ENCODE results near the gene POU6F2. TPM values are rescaled to one million over a fixed set of nuclear protein-coding genes. Genes with fewer than 3 reads are reported as not detected.

POU6F2 gene
- total RNA-seq, 1 experiment from 2014 or later: not detected

GRCh38 chr7:38938589-38938988 is 39.1 kb upstream of the POU6F2 start:
- no peaks in the 10 kb centered on the region for H3K4me1 ChIP-seq (ENCODE audit: control insufficient read depth, insufficient read depth, low read length)
- H3K36me3 ChIP-seq (ENCODE audit: control insufficient read depth, insufficient read depth, low read length): no peaks in the 10 kb centered on the region
- POLR2A ChIA-PET: no interaction called here
- H3K27ac ChIP-seq (ENCODE audit: low read length): no peak overlapping the region
- in situ Hi-C loops (cut with HindIII; ENCODE audit: low pct_unique_long_range_greater_than_20kb, low sequenced_read_pairs) (no loop called here), intact Hi-C loops (cut with micrococcal nuclease; ENCODE audit: unreplicated experiment) (no loop called here)
- DNase-seq (ENCODE audit: low read depth, low spot score) (no peak), ATAC-seq (no peak)
- CTCF ChIA-PET: no interaction called here
- peaks cover 5% of the 10 kb centered on the region; the same call in 1 of the 2 replicates for H3K27me3 ChIP-seq (ENCODE audit: control insufficient read depth, insufficient read depth, low read length)
- no peaks in the 10 kb centered on the region for H3K9me3 ChIP-seq (ENCODE audit: control insufficient read depth, insufficient read depth, low read depth, low read length)
- TF ChIP-seq TCF7L2 (IDR thresholded peaks at IDR 0.05; ENCODE audit: low read depth, low read length): no peak
- no peak for TF ChIP-seq REST (IDR thresholded peaks at IDR 0.05; ENCODE audit: insufficient read depth in 1 of 2, low read depth in 2 of 2, low read length in 1 of 2)
- TF ChIP-seq CTCF (IDR thresholded peaks at IDR 0.05): no peak
- no peak for TF ChIP-seq SIN3A (IDR thresholded peaks at IDR 0.05; ENCODE audit: borderline replicate concordance, insufficient read depth, low read depth, low read length)
- no peak for TF ChIP-seq POLR2AphosphoS5 (IDR thresholded peaks at IDR 0.05; ENCODE audit: low read depth, low read length)
- no peak overlapping the region for H3K4me3 ChIP-seq (ENCODE audit: low read depth in 2 of 2, low read length in 2 of 2)
- BruUV-seq (replicated peaks): no TSS peak

GRCh38 chr7:38940774-38941173 is 36.9 kb upstream of the POU6F2 start:
- no TSS peak for BruUV-seq (replicated peaks)
- Histone ChIP-seq H3K27me3 (ENCODE audit: control insufficient read depth, insufficient read depth, low read length) (peaks cover 5% of the 10 kb centered on the region; the same call in 1 of the 2 replicates), H3K36me3 (ENCODE audit: control insufficient read depth, insufficient read depth, low read length) (no peaks in the 10 kb centered on the region), H3K4me1 (ENCODE audit: control insufficient read depth, insufficient read depth, low read length) (no peaks in the 10 kb centered on the region), H3K9me3 (ENCODE audit: control insufficient read depth, insufficient read depth, low read depth, low read length) (no peaks in the 10 kb centered on the region), H3K27ac (ENCODE audit: low read length) (no peak overlapping the region), H3K4me3 (ENCODE audit: low read depth in 2 of 2, low read length in 2 of 2) (no peak overlapping the region)
- DNase-seq (ENCODE audit: low read depth, low spot score): no peak
- intact Hi-C loops (cut with micrococcal nuclease; ENCODE audit: unreplicated experiment) (no loop called here), in situ Hi-C loops (cut with HindIII; ENCODE audit: low pct_unique_long_range_greater_than_20kb, low sequenced_read_pairs) (no loop called here)
- no peak for ATAC-seq
- ChIA-PET POLR2A (no interaction called here), CTCF (no interaction called here)
- no peak for TF ChIP-seq POLR2AphosphoS5 (IDR thresholded peaks at IDR 0.05; ENCODE audit: low read depth, low read length)
- no peak for TF ChIP-seq TCF7L2 (IDR thresholded peaks at IDR 0.05; ENCODE audit: low read depth, low read length)
- TF ChIP-seq CTCF (IDR thresholded peaks at IDR 0.05): no peak
- TF ChIP-seq REST (IDR thresholded peaks at IDR 0.05; ENCODE audit: insufficient read depth in 1 of 2, low read depth in 2 of 2, low read length in 1 of 2): no peak
- no peak for TF ChIP-seq SIN3A (IDR thresholded peaks at IDR 0.05; ENCODE audit: borderline replicate concordance, insufficient read depth, low read depth, low read length)
